ENCODE data around the gene CCDC34. TPM values are rescaled to one million over a fixed set of nuclear protein-coding genes. Genes with fewer than 3 reads are reported as not detected.

CCDC34 gene
- polyA plus RNA-seq, 1 donor from 2014 or later = 13.3 TPM

DNA sequence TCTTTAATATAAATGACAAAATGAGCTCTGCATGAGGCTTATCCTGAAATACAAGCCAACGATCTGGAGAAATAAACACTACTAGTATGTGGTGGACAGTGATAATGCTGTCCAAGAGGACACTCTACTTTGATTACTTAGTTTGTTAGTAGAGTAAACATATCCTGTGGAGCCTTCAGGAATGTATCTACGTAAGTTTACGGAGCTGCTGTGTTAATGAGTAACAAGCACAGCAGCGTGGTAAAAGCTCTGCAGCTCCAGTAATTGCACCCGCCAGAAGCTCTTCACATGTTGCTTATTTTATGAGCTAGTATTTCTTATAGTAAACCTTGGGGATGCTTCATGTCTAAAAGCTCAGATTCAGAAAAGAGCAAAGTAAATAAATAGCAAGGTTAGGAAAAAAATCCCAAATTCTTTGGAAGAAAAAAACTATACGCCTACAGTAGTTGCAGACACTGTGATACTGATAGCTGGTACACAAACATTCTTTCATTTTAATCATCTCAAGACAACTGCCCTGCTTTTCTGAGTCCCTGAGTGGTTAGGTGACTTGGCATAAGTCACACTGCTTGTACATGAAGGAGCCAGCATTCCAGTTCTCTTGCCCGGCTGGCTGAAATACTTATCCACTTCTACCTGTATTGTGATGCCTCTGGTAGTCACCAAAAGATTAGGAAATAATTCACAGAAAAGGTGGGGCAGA lies 32.7 kb upstream of the CCDC34 start:
- Histone ChIP-seq H3K79me2 (replicated peaks; ENCODE audit: insufficient read depth, low read length) (no peaks in the 10 kb centered on the region), H3K9me2 (ENCODE audit: insufficient read depth, low read length) (no peaks in the 10 kb centered on the region), H3K4me3 (ENCODE audit: low read length) (no peak overlapping the region), H3K27me3 (ENCODE audit: insufficient read depth, low read depth, low read length) (no peaks in the 10 kb centered on the region), H4K20me1 (ENCODE audit: insufficient read depth) (no peaks in the 10 kb centered on the region), H3K27ac (ENCODE audit: low read length) (no peak overlapping the region), H3F3A (ENCODE audit: insufficient read depth, low read length, poor library complexity, severe bottlenecking) (no peaks in the 10 kb centered on the region), H3K4me2 (ENCODE audit: low read length) (no peak overlapping the region), H3K9ac (ENCODE audit: low read length) (no peak overlapping the region), H3K9me3 (ENCODE audit: low read length) (no peaks in the 10 kb centered on the region), H2AFZ (ENCODE audit: low read depth, low read length) (no peak overlapping the region), H3K36me3 (ENCODE audit: insufficient read depth, low read length) (no peaks in the 10 kb centered on the region)
- peak; percentile 12 for TF ChIP-seq POLR2AphosphoS5 (IDR thresholded peaks at IDR 0.05)
- TF ChIP-seq EZH2 (IDR thresholded peaks at IDR 0.05; ENCODE audit: borderline replicate concordance, insufficient read depth, low read length, poor library complexity, severe bottlenecking) = no peak
- TF ChIP-seq, protein P1, sequence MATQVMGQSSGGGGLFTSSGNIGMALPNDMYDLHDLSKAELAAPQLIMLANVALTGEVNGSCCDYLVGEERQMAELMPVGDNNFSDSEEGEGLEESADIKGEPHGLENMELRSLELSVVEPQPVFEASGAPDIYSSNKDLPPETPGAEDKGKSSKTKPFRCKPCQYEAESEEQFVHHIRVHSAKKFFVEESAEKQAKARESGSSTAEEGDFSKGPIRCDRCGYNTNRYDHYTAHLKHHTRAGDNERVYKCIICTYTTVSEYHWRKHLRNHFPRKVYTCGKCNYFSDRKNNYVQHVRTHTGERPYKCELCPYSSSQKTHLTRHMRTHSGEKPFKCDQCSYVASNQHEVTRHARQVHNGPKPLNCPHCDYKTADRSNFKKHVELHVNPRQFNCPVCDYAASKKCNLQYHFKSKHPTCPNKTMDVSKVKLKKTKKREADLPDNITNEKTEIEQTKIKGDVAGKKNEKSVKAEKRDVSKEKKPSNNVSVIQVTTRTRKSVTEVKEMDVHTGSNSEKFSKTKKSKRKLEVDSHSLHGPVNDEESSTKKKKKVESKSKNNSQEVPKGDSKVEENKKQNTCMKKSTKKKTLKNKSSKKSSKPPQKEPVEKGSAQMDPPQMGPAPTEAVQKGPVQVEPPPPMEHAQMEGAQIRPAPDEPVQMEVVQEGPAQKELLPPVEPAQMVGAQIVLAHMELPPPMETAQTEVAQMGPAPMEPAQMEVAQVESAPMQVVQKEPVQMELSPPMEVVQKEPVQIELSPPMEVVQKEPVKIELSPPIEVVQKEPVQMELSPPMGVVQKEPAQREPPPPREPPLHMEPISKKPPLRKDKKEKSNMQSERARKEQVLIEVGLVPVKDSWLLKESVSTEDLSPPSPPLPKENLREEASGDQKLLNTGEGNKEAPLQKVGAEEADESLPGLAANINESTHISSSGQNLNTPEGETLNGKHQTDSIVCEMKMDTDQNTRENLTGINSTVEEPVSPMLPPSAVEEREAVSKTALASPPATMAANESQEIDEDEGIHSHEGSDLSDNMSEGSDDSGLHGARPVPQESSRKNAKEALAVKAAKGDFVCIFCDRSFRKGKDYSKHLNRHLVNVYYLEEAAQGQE (IDR thresholded peaks at IDR 0.05; ENCODE audit: borderline replicate concordance) = no peak

DNA sequence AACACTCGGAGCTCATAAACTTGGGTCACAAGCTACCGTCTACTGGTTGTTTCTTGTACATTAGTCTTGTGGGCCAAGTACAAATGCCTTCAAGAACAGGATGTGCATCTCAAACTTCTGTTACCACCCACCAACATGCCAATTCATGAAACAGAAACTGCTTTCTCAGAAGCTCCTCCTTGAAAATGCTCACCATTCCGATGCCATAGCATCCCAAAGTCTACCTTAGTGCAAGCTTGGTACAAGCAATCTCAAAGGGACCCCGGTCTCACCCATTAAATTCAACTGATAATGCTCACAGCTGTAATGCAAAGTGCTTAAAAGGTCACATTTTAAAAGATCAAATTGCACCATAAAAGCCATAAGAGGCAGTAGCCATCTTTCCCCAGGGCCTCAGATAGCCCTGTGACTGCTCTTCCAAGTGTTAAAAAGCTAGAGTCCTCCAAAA lies 31.8 kb upstream of the CCDC34 start:
- no peaks in the 10 kb centered on the region for H3K9me2 ChIP-seq (ENCODE audit: insufficient read depth, low read length)
- H3K27me3 ChIP-seq (ENCODE audit: insufficient read depth, low read depth, low read length) = no peaks in the 10 kb centered on the region
- TF ChIP-seq EZH2 (IDR thresholded peaks at IDR 0.05; ENCODE audit: borderline replicate concordance, insufficient read depth, low read length, poor library complexity, severe bottlenecking) (no peak), TAF1 (IDR thresholded peaks at IDR 0.05; ENCODE audit: low read depth) (no peak), EP300 (conservative IDR thresholded peaks at IDR 0.05; ENCODE audit: poor library complexity, severe bottlenecking) (no peak)
- TF ChIP-seq, protein P1 (IDR thresholded peaks at IDR 0.05; ENCODE audit: borderline replicate concordance) = no peak
- H4K20me1 ChIP-seq (ENCODE audit: insufficient read depth) = no peaks in the 10 kb centered on the region
- H3K4me2 ChIP-seq (ENCODE audit: low read length) = no peak overlapping the region
- no peak overlapping the region for H3K9ac ChIP-seq (ENCODE audit: low read length)
- H2AFZ ChIP-seq (ENCODE audit: low read depth, low read length) = no peak overlapping the region
- H3K36me3 ChIP-seq (ENCODE audit: insufficient read depth, low read length) = no peaks in the 10 kb centered on the region
- no peaks in the 10 kb centered on the region for H3F3A ChIP-seq (ENCODE audit: insufficient read depth, low read length, poor library complexity, severe bottlenecking)
- H3K4me3 ChIP-seq (ENCODE audit: low read length) = no peak overlapping the region
- no peak overlapping the region for H3K27ac ChIP-seq (ENCODE audit: low read length)
- H3K79me2 ChIP-seq (replicated peaks; ENCODE audit: insufficient read depth, low read length) = no peaks in the 10 kb centered on the region
- no peaks in the 10 kb centered on the region for H3K9me3 ChIP-seq (ENCODE audit: low read length)

All from neural cell (in vitro differentiated cells).